ENCODE measurements around the gene NDOR1. TPM values are rescaled to one million over a fixed set of nuclear protein-coding genes. Genes with fewer than 3 reads are reported as not detected.
"Not testable (repeated sequence)": the region's sequence is repeated elsewhere in the genome, so short reads cannot be mapped to it uniquely, and the experiment has no call there.

NDOR1 gene
- total RNA-seq, 4 donors from 2014 or later, result 6.5 to 12.3 (median 8.0) TPM

DNA sequence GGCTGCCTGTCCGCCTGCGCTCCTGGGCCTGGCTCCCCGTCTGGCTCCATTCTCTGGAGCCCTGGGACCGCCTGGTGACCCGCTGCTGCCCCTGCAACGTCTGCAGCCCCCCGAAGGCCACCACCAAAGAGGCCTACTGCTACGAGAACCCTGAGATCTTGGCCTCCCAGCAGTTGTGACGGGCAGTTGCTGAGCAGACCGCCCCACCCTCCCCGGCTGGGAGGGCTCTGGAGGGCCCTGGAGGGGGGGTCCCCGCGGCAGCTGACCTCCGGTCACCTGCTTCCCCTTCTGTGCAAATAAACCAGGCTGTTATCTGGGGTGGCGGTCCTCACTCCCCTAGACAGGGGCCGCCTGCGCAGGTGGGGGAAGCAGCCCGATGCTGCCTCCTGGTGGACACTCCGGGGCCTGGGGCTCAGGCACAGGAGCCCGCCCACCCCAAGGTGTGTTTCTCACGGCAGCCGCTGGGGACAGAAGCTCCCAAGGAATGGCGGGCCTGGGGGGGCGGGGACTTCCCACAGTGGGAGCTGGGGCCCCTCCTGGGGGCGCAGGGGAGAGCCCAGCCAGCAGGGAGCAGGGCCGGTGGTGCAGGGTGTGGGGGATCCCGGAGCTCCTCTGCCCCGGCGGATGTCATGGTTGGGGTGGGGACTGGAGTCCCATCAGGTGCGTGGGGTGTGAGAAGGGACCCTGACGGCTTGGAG, 30.9 kb downstream of the NDOR1 start:
- H3K4me3 ChIP-seq, result peak overlapping the region; percentile 29 to 43 (median 37)
- H3K27me3 ChIP-seq, result peaks cover 0 to 39% (median 15%) of the 10 kb centered on the region in 4 donors
- peaks cover 40 to 60% (median 48%) of the 10 kb centered on the region in 4 donors for H3K4me1 ChIP-seq
- no peaks in the 10 kb centered on the region for H3K9me3 ChIP-seq
- WGBS, result 13% methylated on average over 9 of the region's 31 CpGs
- H3K27ac ChIP-seq (replicated peaks in 1 of 4), result peak overlapping the region in 1 of 4 donors; percentile 1
- peak; percentile 95 for DNase-seq (ENCODE audit: extremely low spot score)
- intact Hi-C loops (cut with DNase I), result no loop called here
- no peaks in the 10 kb centered on the region for H3K36me3 ChIP-seq
- TF ChIP-seq, protein P1, sequence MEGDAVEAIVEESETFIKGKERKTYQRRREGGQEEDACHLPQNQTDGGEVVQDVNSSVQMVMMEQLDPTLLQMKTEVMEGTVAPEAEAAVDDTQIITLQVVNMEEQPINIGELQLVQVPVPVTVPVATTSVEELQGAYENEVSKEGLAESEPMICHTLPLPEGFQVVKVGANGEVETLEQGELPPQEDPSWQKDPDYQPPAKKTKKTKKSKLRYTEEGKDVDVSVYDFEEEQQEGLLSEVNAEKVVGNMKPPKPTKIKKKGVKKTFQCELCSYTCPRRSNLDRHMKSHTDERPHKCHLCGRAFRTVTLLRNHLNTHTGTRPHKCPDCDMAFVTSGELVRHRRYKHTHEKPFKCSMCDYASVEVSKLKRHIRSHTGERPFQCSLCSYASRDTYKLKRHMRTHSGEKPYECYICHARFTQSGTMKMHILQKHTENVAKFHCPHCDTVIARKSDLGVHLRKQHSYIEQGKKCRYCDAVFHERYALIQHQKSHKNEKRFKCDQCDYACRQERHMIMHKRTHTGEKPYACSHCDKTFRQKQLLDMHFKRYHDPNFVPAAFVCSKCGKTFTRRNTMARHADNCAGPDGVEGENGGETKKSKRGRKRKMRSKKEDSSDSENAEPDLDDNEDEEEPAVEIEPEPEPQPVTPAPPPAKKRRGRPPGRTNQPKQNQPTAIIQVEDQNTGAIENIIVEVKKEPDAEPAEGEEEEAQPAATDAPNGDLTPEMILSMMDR (IDR thresholded peaks at IDR 0.05), result peak in 2 of 3 experiments; percentile 97 to 99
- TF ChIP-seq POLR2AphosphoS5 (IDR thresholded peaks at IDR 0.05) (peak; percentile 23 to 67), EP300 (IDR thresholded peaks at IDR 0.05) (no peak), POLR2A (IDR thresholded peaks at IDR 0.05; ENCODE audit: low read depth) (no peak)

DNA sequence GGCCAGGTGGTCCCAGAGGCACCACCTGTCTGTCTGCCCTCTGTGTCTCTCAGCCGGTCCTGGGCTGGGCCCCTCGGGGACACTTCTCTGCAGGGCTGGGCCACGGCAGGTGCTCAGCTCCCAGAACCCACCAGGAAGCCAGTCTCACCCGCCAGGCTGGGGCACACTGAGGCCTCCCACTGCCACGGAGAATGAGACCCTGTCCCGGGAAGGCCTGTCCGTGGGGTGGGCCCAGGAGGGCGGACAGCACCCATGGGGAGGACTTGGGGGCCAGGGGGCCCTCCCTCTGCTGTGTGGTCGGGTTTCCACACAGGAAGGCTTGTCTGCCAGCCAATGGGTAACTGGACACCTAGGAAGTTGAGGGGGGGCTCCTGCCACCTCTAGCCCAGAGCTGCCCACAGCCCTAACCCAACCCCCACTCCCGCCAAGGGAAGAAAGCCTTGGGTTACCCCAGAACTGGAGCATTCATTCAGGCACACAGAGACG, 31.5 kb downstream of the NDOR1 start:
- Histone ChIP-seq H3K4me3 (peak overlapping the region; percentile 29 to 43 (median 37)), H3K9me3 (no peaks in the 10 kb centered on the region), H3K27ac (replicated peaks in 1 of 4) (peak overlapping the region in 1 of 4 donors; percentile 1), H3K27me3 (peaks cover 0 to 33% (median 9%) of the 10 kb centered on the region in 4 donors), H3K36me3 (peaks cover under 1 to 4% (median 2%) of the 10 kb centered on the region in 4 donors), H3K4me1 (peaks cover 41 to 63% (median 51%) of the 10 kb centered on the region in 4 donors)
- intact Hi-C loops (cut with DNase I), result no loop called here
- WGBS, result 86% methylated on average over 1 of the region's 11 CpGs
- no peak for DNase-seq (ENCODE audit: extremely low spot score)
- TF ChIP-seq EP300 (IDR thresholded peaks at IDR 0.05) (no peak), POLR2A (IDR thresholded peaks at IDR 0.05; ENCODE audit: low read depth) (no peak), POLR2AphosphoS5 (IDR thresholded peaks at IDR 0.05) (no peak)
- TF ChIP-seq, protein P1 (IDR thresholded peaks at IDR 0.05), result no peak

DNA sequence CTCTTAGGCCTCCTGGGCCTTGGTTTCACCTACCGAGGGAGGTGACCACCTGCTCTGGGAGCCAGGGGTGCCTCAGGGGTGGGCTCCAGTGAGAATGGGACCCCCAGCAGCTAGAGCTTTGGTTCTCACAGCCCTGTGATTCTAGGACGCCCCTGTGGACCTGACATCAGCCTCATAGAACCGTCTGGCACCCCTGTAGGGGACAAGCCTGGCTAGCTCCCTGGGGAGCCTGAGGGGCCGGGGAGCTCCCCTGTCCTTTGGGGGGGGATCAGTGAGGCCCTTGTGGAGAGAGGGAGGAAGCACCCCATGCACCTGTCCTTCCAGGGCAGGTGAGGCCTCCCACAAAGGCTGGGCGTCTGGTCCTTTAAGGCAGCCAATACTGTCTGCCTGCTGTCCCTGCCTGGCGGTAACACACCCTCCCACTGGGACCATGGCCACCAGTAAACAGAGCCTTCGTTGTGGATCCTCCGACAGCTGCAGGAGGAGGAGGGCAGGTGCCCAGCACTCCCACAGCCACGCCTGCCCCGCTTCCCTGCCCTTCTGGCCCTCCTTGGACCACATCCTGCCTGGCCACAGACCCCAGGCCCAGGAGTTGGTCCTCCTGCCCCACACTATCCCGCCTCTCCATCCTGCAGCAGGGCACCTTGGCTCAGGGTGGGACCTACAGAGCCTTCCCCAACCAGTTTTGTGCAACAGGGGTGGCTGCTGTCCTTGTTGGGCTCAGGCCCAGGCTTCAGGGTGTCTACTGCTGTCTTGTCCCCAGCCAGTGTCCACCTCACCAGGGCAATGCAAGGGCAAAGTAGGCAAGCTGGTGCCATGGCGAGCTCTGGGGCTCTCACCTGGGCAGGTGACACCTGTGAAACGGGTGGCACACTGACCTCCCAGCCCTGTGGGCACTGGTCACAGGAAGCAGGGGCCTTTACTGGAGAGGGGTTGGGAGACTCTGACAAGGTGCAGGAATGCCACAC, 32.5 kb downstream of the NDOR1 start:
- H3K36me3 ChIP-seq, result peaks cover 11 to 15% (median 12%) of the 10 kb centered on the region in 4 donors
- H3K4me1 ChIP-seq, result peaks cover 51 to 74% (median 62%) of the 10 kb centered on the region in 4 donors
- H3K27me3 ChIP-seq, result peaks cover 0 to 22% (median 5%) of the 10 kb centered on the region in 4 donors
- 73% methylated on average over 6 of the region's 13 CpGs for WGBS
- intact Hi-C loops (cut with DNase I), result no loop called here
- TF ChIP-seq, protein P1 (IDR thresholded peaks at IDR 0.05), result no peak
- no peak for TF ChIP-seq EP300 (IDR thresholded peaks at IDR 0.05)
- TF ChIP-seq POLR2A (IDR thresholded peaks at IDR 0.05; ENCODE audit: low read depth), result no peak
- TF ChIP-seq POLR2AphosphoS5 (IDR thresholded peaks at IDR 0.05), result no peak
- no peaks in the 10 kb centered on the region for H3K9me3 ChIP-seq
- DNase-seq (ENCODE audit: extremely low spot score), result no peak
- no peak overlapping the region for H3K27ac ChIP-seq (replicated peaks in 1 of 4)
- no peak overlapping the region for H3K4me3 ChIP-seq

DNA sequence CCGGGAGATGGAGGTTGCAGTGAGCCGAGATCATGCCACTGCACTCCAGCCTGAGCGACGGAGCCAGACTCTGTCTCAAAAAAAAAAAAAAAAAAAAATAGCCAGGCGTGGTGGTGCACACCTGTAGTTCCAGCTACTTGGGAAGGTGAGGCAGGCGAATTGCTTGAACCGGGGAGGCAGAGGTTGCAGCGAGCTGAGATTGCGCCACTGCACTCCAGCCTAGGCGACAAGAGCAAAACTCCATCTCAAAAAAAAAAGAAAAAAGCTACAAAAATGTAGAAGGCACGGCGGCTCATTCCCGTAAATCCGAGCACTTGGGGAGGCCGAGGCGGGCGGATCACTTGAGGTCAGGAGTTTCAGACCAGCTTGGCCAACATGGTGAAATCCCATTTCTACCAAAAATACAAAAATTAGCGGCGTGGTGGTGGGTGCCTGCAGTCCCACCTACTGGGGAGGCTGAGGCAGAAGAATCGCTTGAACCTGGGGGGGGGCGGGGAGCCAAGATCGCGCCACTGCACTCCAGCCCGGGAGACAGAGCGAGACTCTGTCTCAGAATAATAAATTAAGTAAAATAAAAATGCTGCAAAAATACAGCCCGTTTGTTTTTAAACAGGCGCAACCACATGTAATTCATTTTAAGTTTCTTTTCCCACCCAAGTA, 34.2 kb downstream of the NDOR1 start:
- Histone ChIP-seq H3K4me1 (peaks cover 68 to 83% (median 77%) of the 10 kb centered on the region in 4 donors), H3K36me3 (peaks cover 13 to 25% (median 19%) of the 10 kb centered on the region in 4 donors), H3K4me3 (peak overlapping the region; percentile 76 to 99 (median 83)), H3K27ac (replicated peaks in 1 of 4) (peak overlapping the region; percentile 95 to 98 (median 98))
- H3K9me3 ChIP-seq; intact Hi-C loops (cut with DNase I); DNase-seq (ENCODE audit: extremely low spot score); H3K27me3 ChIP-seq: not testable (repeated sequence)
- 49% methylated on average over 27 of the region's 27 CpGs for WGBS

Measured in esophagus muscularis mucosa (tissue), 4 donors.